IMR-90 (cell line): ENCODE measurements around the gene UNC93A. TPM values are rescaled to one million over a fixed set of nuclear protein-coding genes. Genes with fewer than 3 reads are reported as not detected.

Experiments used
- ATAC-seq: fragments of 200-7000 bp; cut with Tn5 transposase; 2 replicates; pipeline ENCODE4 v1.9.1; 2020; ENCODE audit warnings: low read depth, mild to moderate bottlenecking, moderate library complexity
- BruUV-seq: library from RNA; stranded (reverse); fragments of 400-500 nt; replicated peaks from 2 replicates; lab custom pipeline; 2021; lab: Mats Ljungman, UMichigan
- CTCF ChIA-PET: fragments of 300-600 bp; formaldehyde crosslinking; extraction: SDS; loops from one replicate; lab custom pipeline; 2021; ENCODE audit warnings: antibody characterized with exemption; lab: Yijun Ruan, JAX
- POLR2A ChIA-PET: fragments of 300-600 bp; sonication (Branson Sonifier 250); formaldehyde crosslinking; loops from one replicate; lab custom pipeline; 2022; ENCODE audit warnings: antibody characterized with exemption; ENCODE audit not compliant: unreplicated experiment; lab: Charles Lee
- DNase-seq: peaks from one replicate; pipeline ENCODE4 v3.0.0; 2013
- H2AFZ ChIP-seq: replicated peaks from 2 replicates; pipeline ENCODE3; 2013; ENCODE audit warnings: low read length, mild to moderate bottlenecking; ENCODE audit not compliant: poor library complexity
- H2AK5ac ChIP-seq: 2 replicates; pipeline ENCODE4 v1.6.1; 2013; ENCODE audit warnings: low read depth, low read length, inconsistent platforms
- H2AK9ac ChIP-seq: replicated peaks from 2 replicates; pipeline ENCODE3; 2013; ENCODE audit warnings: mild to moderate bottlenecking, low read depth, low read length, moderate library complexity; ENCODE audit not compliant: poor library complexity
- H2BK120ac ChIP-seq: 2 replicates; pipeline ENCODE4 v1.6.1; 2013; ENCODE audit warnings: low read depth, low read length, inconsistent platforms
- H2BK15ac ChIP-seq: 3 replicates; pipeline ENCODE4 v1.6.1; 2013; ENCODE audit warnings: low read depth, low read length, inconsistent platforms
- H2BK20ac ChIP-seq: 2 replicates; pipeline ENCODE4 v1.6.1; 2013; ENCODE audit warnings: low read depth, mild to moderate bottlenecking, inconsistent platforms, low read length, moderate library complexity
- H2BK5ac ChIP-seq: 2 replicates; pipeline ENCODE4 v1.6.1; 2013; ENCODE audit warnings: mild to moderate bottlenecking, low read depth, low read length, inconsistent platforms; ENCODE audit not compliant: poor library complexity, severe bottlenecking
- H3K14ac ChIP-seq: replicated peaks from 2 replicates; pipeline ENCODE4 v1.6.1; 2013; ENCODE audit warnings: low read depth, low read length, inconsistent platforms
- H3K18ac ChIP-seq: 2 replicates; pipeline ENCODE4 v1.6.1; 2013; ENCODE audit warnings: low read depth, low read length, control low read depth
- H3K23ac ChIP-seq: 2 replicates; pipeline ENCODE4 v1.6.1; 2013; ENCODE audit warnings: low read depth, low read length, inconsistent platforms
- H3K27ac ChIP-seq: 2 replicates; pipeline ENCODE4 v1.5.1; 2013; ENCODE audit warnings: mild to moderate bottlenecking, control low read depth, low read length; ENCODE audit not compliant: insufficient read depth
- H3K27me3 ChIP-seq: 2 replicates; pipeline ENCODE4 v1.6.1; 2013; ENCODE audit warnings: low read length; ENCODE audit not compliant: control insufficient read depth, insufficient read depth
- H3K36me3 ChIP-seq: 2 replicates; pipeline ENCODE4 v1.6.1; 2013; ENCODE audit warnings: low read length, mixed read lengths; ENCODE audit not compliant: control insufficient read depth, insufficient read depth
- H3K4ac ChIP-seq: 2 replicates; pipeline ENCODE4 v1.6.1; 2013; ENCODE audit warnings: low read depth, low read length, inconsistent platforms
- H3K4me1 ChIP-seq: 2 replicates; pipeline ENCODE4 v1.6.1; 2013; ENCODE audit warnings: low read length, mixed read lengths; ENCODE audit not compliant: control insufficient read depth, insufficient read depth
- H3K4me2 ChIP-seq: 2 replicates; pipeline ENCODE4 v1.6.1; 2013; ENCODE audit warnings: low read depth, mild to moderate bottlenecking, control low read depth, low read length, moderate library complexity
- H3K4me3 ChIP-seq: 2 replicates; pipeline ENCODE4 v1.5.1; 2013; ENCODE audit warnings: low read depth, mild to moderate bottlenecking, control low read depth, low read length, moderate library complexity; ENCODE audit not compliant: insufficient read depth
- H3K56ac ChIP-seq: 2 replicates; pipeline ENCODE4 v1.6.1; 2013; ENCODE audit warnings: low read length, inconsistent platforms; ENCODE audit not compliant: insufficient read depth; ENCODE audit errors: extremely low read depth
- H3K79me1 ChIP-seq, 2 experiments: 2 replicates each; pipeline ENCODE4 v1.6.1; 2013; ENCODE audit warnings: low read length in 2 of 2, inconsistent platforms in 1 of 2, low read depth in 1 of 2
- H3K9ac ChIP-seq: 2 replicates; pipeline ENCODE4 v1.6.1; 2013; ENCODE audit warnings: low read depth, low read length, control low read depth
- H3K9me1 ChIP-seq: 2 replicates; pipeline ENCODE4 v1.6.1; 2013; ENCODE audit warnings: low read length, inconsistent platforms; ENCODE audit not compliant: insufficient read depth
- H3K9me3 ChIP-seq: 2 replicates; pipeline ENCODE4 v1.6.1; 2013; ENCODE audit warnings: low read length; ENCODE audit not compliant: control insufficient read depth, insufficient read depth
- H4K20me1 ChIP-seq: 2 replicates; pipeline ENCODE4 v1.6.1; 2013; ENCODE audit warnings: low read length, inconsistent platforms; ENCODE audit not compliant: insufficient read depth
- H4K5ac ChIP-seq: 2 replicates; pipeline ENCODE4 v1.6.1; 2013; ENCODE audit warnings: mild to moderate bottlenecking, low read depth, low read length, control low read depth
- H4K8ac ChIP-seq, 2 experiments: 2 replicates each; pipeline ENCODE4 v1.6.1; 2013; ENCODE audit warnings: low read depth in 2 of 2, low read length in 2 of 2, control low read depth in 1 of 2, inconsistent platforms in 1 of 2
- H4K91ac ChIP-seq: 2 replicates; pipeline ENCODE4 v1.6.1; 2013; ENCODE audit warnings: low read depth, low read length, inconsistent platforms; ENCODE audit not compliant: insufficient read depth
- BHLHE40 ChIP-seq: fragments of 150-350 bp; IDR thresholded peaks from 2 replicates; pipeline ENCODE4 v1.6.1; 2016; ENCODE audit warnings: mild to moderate bottlenecking, low read depth, low read length
- CEBPB ChIP-seq: IDR thresholded peaks from 2 replicates; pipeline ENCODE4 v1.6.1; 2012; ENCODE audit warnings: low read depth, low read length, improper control_type of control experiment
- CHD1 ChIP-seq: IDR thresholded peaks from 2 replicates; pipeline ENCODE4 v1.6.1; 2012; ENCODE audit warnings: low read depth, low read length, improper control_type of control experiment
- ELK1 ChIP-seq: fragments of 150-350 bp; IDR thresholded peaks from 2 replicates; pipeline ENCODE4 v1.6.1; 2016; ENCODE audit warnings: low read depth, mild to moderate bottlenecking, low read length, moderate library complexity, borderline replicate concordance
- FOS ChIP-seq: fragments of 150-350 bp; IDR thresholded peaks from 2 replicates; pipeline ENCODE4 v1.6.1; 2016; ENCODE audit warnings: low read depth, low read length
- MAZ ChIP-seq: IDR thresholded peaks from 2 replicates; pipeline ENCODE4 v1.6.1; 2012; ENCODE audit warnings: low read depth, mild to moderate bottlenecking, low read length, improper control_type of control experiment, moderate library complexity, borderline replicate concordance
- MXI1 ChIP-seq: IDR thresholded peaks from 2 replicates; pipeline ENCODE4 v1.6.1; 2012; ENCODE audit warnings: low read depth, mild to moderate bottlenecking, low read length, moderate library complexity, borderline replicate concordance
- NFE2L2 ChIP-seq: fragments of 150-350 bp; IDR thresholded peaks from 2 replicates; pipeline ENCODE4 v1.6.1; 2016; ENCODE audit warnings: low read depth, mild to moderate bottlenecking, low read length
- RAD21 ChIP-seq: IDR thresholded peaks from 2 replicates; pipeline ENCODE4 v1.6.1; 2012; ENCODE audit warnings: low read length, improper control_type of control experiment
- RCOR1 ChIP-seq: IDR thresholded peaks from 2 replicates; pipeline ENCODE4 v1.6.1; 2012; ENCODE audit warnings: mild to moderate bottlenecking, low read length, improper control_type of control experiment; ENCODE audit not compliant: insufficient replicate concordance
- RFX5 ChIP-seq: IDR thresholded peaks from 2 replicates; pipeline ENCODE4 v1.8.0; 2012; ENCODE audit warnings: low read depth, mild to moderate bottlenecking, low read length, moderate library complexity
- SMC3 ChIP-seq: fragments of 150-350 bp; IDR thresholded peaks from 2 replicates; pipeline ENCODE4 v1.6.1; 2016; ENCODE audit warnings: low read depth, mild to moderate bottlenecking, antibody characterized with exemption, low read length, moderate library complexity
- USF2 ChIP-seq: fragments of 150-350 bp; IDR thresholded peaks from 2 replicates; pipeline ENCODE4 v1.6.1; 2017; ENCODE audit warnings: mild to moderate bottlenecking, antibody characterized with exemption, low read length, low read depth
- dilution Hi-C: fragments of 300-500 bp; cut with HindIII; formaldehyde crosslinking; loops from one replicate; pipeline ENCODE4 v1.14.3; 2018; ENCODE audit warnings: low sequenced_read_pairs; ENCODE audit not compliant: unreplicated experiment
- in situ Hi-C: fragments of 300-500 bp; cut with MboI; formaldehyde crosslinking; loops from 3 replicates; pipeline ENCODE4 v1.14.3; 2019; ENCODE audit warnings: low sequenced_read_pairs, inconsistent platforms, mixed read lengths
- intact Hi-C: fragments of 100-400 bp; cut with micrococcal nuclease; formaldehyde crosslinking; loops from 2 replicates; pipeline ENCODE4 v1.10.0; 2022
- polyA plus RNA-seq, 3 experiments: library from polyadenylated mRNA; depleted of rRNA; stranded (reverse); fragments of >200 nt; gene quantifications; 2 replicates each; pipeline ENCODE4 v1.2.3, GENCODE V29; 2012; ENCODE audit warnings: low replicate concordance in 1 of 3
- total RNA-seq: library from RNA; depleted of rRNA; stranded (reverse); fragments of >200 nt; gene quantifications from 2 replicates; pipeline ENCODE4 v1.2.3, GENCODE V29; 2012

UNC93A gene
- total and polyA plus RNA-seq, 2 of the 4 experiments (the other 2 are of a cell fraction) = not detected

GRCh38 chr6:167282165-167282564, 8.9 kb upstream of the UNC93A start:
- Histone ChIP-seq H3K56ac (no peak overlapping the region), H2AK5ac (no peak overlapping the region), H4K91ac (no peak overlapping the region), H3K4me1 (no peaks in the 10 kb centered on the region), H3K18ac (no peak overlapping the region), H3K27ac (no peak overlapping the region), H3K79me1 (no peaks in the 10 kb centered on the region), H3K9me3 (peaks cover 17% of the 10 kb centered on the region), H3K4ac (no peak overlapping the region), H2AFZ (no peak overlapping the region), H3K9ac (no peak overlapping the region), H2BK15ac (no peak overlapping the region), H3K36me3 (no peaks in the 10 kb centered on the region), H2BK20ac (no peak overlapping the region), H2AK9ac (no peak overlapping the region), H3K4me3 (no peak overlapping the region), H3K27me3 (no peaks in the 10 kb centered on the region), H2BK5ac (no peak overlapping the region), H3K4me2 (no peak overlapping the region), H4K5ac (no peak overlapping the region), H3K23ac (no peak overlapping the region), H4K8ac (no peak overlapping the region), H2BK120ac (no peak overlapping the region), H4K20me1 (no peaks in the 10 kb centered on the region), H3K14ac (no peak overlapping the region), H3K9me1 (no peaks in the 10 kb centered on the region)
- POLR2A ChIA-PET = no interaction called here
- CTCF ChIA-PET = no interaction called here
- in situ Hi-C loops (no loop called here), intact Hi-C loops (loop anchor here (2.0 kb wide), 1 partner anchor 59 kb away; no protein-coding TSS in a partner anchor), dilution Hi-C loops (no loop called here)
- BruUV-seq = no TSS peak
- no peak for ATAC-seq
- DNase-seq = no peak
- TF ChIP-seq CEBPB (no peak), RCOR1 (no peak), SMC3 (no peak), FOS (no peak), RAD21 (no peak), MXI1 (no peak), NFE2L2 (no peak), ELK1 (no peak), BHLHE40 (no peak), RFX5 (no peak), MAZ (no peak), CHD1 (no peak), USF2 (no peak)
